ELF-1 (cell line): ENCODE data around the gene PRR29.
"Not testable (repeated sequence)": the region's sequence is repeated elsewhere in the genome, so short reads cannot be mapped to it uniquely, and the experiment has no call there.

Source experiments
- DNase-seq: peaks from one replicate; pipeline ENCODE4 v3.0.0-alpha.2; 2016; ENCODE audit warnings: low read depth, low spot score

The PRR29 gene

GRCh38 chr17:64009571-64010402 is 11.6 kb downstream of the PRR29 start:
- no peak for DNase-seq

DNA sequence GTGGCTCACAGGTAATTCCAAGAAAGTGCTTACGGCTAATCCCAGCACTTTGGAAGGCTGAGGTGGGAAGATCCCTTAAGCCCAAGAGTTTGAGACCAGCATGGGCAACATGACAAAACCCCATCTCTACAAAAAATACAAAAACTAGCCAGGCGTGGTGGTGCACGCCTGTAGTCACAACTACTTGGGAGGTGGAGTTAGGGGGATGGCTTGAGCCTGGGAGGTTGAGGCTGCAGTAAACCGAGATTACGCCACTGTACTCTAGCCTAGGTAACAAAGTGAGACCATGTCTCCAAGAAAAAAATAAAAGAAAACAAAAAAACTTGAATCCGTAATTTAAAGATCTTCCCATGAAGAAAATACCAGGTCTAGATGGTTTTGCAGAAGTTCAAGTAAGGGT is 17.3 kb downstream of the PRR29 start:
- DNase-seq = no peak

GRCh38 chr17:64016231-64016784 is 18.2 kb downstream of the PRR29 start:
- no peak for DNase-seq

- DNase-seq = no peak
Measured at GRCh38 chr17:64016974-64017373, 18.8 kb downstream of the PRR29 start.

- DNase-seq = no peak
Measured at GRCh38 chr17:64017381-64017980, 19.3 kb downstream of the PRR29 start.

- not testable (repeated sequence) for DNase-seq
Measured at GRCh38 chr17:64019551-64019961, 21.4 kb downstream of the PRR29 start.

- DNase-seq = peak; percentile 20
Measured at GRCh38 chr17:64020056-64020766, 22.1 kb downstream of the PRR29 start, which contains the start of gene ICAM2. Gene ICAM2, minus strand, starts transcription at chr17:64020633. Its CDS starts 13,942 bp downstream, at chr17:64006691.

- DNase-seq = no peak
Measured at GRCh38 chr17:64022611-64023063, 24.5 kb downstream of the PRR29 start.

DNA sequence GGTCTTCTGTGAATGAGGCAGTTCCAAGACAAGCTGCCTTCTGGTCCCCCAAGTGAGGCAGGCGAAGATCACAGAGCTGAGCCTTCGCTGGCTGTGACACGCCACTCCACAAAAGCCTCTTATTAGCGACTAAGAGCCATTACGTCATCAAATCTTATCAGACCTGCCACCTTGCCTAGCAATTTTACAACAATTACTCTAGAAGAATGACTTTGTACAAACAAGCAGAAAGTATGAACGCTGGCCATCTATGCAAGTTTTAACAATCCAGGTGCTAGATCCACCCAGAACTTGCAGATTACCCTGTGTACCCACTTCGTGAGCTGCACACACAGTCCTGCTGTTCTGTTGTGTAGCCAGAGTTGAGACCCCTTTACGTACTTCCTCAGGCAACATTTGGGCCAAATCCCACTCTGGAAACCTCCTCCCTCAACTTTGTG is 26.1 kb downstream of the PRR29 start:
- DNase-seq = no peak

- DNase-seq = no peak
Measured at GRCh38 chr17:64024781-64025731, 26.9 kb downstream of the PRR29 start.

DNA sequence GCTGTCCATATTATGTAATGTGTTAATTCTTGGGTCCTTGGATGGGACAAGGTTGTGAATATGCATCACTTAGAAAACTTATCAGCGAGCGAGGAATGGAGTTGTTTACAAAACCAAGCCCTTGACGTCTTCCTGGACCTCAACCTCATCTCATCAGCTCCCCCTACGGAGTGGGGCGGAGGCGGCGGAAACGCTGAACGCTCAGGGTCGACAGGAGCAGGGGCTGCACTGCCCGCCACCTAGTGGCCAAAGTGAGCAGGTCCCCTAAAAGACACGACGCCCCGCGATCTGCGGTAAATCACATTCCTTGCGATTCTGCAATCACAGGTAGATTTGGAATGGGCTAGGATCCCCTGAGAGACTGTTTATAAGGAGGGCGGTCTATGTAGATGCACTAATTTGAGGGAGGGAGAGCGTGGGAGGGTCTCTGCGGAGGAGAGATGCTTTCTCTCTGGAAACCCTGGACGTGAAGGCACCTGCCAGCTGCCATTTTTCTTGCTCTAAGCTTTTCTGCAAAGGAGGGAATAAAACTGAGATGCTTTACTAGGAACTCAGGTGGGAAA is 27.7 kb downstream of the PRR29 start:
- peak; percentile 88 for DNase-seq

- DNase-seq = peak; percentile 50
Measured at GRCh38 chr17:64028874-64029464, 30.8 kb downstream of the PRR29 start.

DNA sequence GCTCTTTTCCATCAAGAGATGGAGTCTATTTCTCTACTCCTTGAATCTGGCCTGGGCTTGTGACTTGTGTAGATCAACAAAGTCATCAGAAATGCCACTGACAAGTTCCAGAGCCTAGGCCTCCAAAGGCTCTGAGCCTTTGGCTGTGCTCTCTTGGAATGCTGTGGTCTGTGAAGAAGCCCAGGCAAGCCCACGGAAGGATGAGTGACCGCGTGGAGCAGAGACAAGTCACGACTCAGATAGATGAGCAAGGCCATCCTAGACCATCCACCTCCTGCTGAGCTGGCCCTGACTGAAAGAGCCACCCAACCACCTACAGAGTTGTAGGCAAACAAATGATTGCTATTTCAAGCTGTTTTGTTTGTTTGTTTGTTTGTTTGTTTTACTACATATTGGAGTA is 33.9 kb downstream of the PRR29 start:
- DNase-seq = peak; percentile 25

- peak; percentile 71 for DNase-seq
Measured at GRCh38 chr17:64036198-64036922, 38.2 kb downstream of the PRR29 start.

DNA sequence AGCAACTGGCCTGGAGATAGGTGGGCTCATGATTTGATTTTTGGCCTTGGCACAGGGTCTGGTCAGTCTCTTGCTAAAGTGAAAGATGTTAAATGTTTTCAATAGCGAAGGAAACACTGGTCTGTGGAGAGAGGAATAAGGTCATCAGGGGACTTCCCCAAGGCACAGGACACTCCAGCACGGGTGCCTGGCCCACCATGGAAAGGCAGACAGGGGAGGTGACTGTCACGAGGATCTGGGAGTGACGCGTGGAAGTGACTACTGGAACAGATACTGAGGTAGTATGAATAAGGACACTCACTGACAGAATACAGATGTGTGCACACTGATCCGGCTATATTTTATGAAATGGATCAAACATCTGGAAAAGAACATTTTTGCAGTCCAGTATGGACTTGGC is 39.0 kb downstream of the PRR29 start:
- no peak for DNase-seq

GRCh38 chr17:64037802-64038201 is 39.7 kb downstream of the PRR29 start:
- DNase-seq = no peak

GRCh38 chr17:64038331-64039105 is 40.4 kb downstream of the PRR29 start:
- DNase-seq = no peak

DNA sequence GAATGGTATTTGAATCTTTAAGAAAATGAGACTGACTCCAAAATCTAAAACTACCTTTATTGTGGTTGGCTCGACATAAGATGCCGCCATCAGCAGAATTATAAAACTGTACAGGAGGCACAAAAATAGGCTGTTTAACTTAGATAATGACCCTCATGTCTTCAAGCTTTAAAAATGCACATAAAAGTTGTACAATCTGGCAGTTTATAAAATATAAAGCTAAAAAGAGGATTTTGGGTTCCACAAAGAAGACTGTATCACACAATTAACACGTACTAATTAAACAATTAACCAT is 40.9 kb downstream of the PRR29 start:
- no peak for DNase-seq

GRCh38 chr17:64040206-64040605 is 42.1 kb downstream of the PRR29 start:
- DNase-seq = no peak
